ENCODE data around the gene TCF21.

- TF ChIP-seq CTCF (IDR thresholded peaks at IDR 0.05; ENCODE audit: low read depth, low read length) (no peak), POLR2A (IDR thresholded peaks at IDR 0.05; ENCODE audit: extremely low read depth, insufficient read length) (no peak), MYC (IDR thresholded peaks at IDR 0.05; ENCODE audit: low read depth, low read length) (no peak)
Measured at GRCh38 chr6:133843098-133843497, 45.8 kb upstream of the TCF21 start.

All from NB4 (cell line).